Fibroblast of mammary gland (primary cell): ENCODE measurements around the gene CDKAL1.
A peak's percentile ranks its signal among the peaks of the same experiment; 100 is the strongest.

ENCODE experiments used
- DNase-seq: peaks from one replicate; pipeline ENCODE4 v3.0.0-alpha.2; 2010; ENCODE audit warnings: low read depth
- H3K4me3 ChIP-seq: 2 replicates; pipeline ENCODE4 v1.5.1; 2011; ENCODE audit warnings: low read depth, mild to moderate bottlenecking, low read length, moderate library complexity; ENCODE audit not compliant: control insufficient read depth
- CTCF ChIP-seq: conservative IDR thresholded peaks from 2 replicates; pipeline ENCODE4 v1.5.1; 2011; ENCODE audit warnings: low read depth, low read length, inconsistent platforms; ENCODE audit not compliant: control insufficient read depth, insufficient read depth

Gene CDKAL1

DNA sequence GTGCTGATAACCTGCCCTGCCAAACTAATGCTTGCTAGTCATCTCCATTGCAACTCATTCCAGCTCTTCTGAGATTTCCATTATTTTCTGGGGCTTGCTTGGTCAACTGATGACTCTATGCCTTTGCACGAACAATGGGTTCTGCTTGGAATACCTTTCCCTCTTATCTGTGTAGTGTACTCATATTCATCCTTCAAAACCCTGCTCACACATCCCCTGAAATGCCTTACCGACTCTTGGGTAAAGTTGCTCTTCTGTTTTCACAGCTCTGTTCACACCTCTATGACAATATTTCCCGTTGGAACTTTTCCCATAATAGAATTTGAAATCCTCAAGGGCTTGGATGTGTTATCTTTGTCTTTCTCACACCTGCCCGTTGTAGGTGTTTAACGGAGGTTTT, 728.2 kb downstream of the CDKAL1 start:
- TF ChIP-seq CTCF, result no peak
- no peak overlapping the region for H3K4me3 ChIP-seq
- DNase-seq, result no peak

GRCh38 chr6:21263531-21264287, 729.5 kb downstream of the CDKAL1 start:
- TF ChIP-seq CTCF, result no peak
- peak; percentile 49 for DNase-seq
- no peak overlapping the region for H3K4me3 ChIP-seq

- DNase-seq, result no peak
- no peak overlapping the region for H3K4me3 ChIP-seq
- no peak for TF ChIP-seq CTCF
These were observed 730.2 kb downstream of the CDKAL1 start for GRCh38 chr6:21264288-21265033.

DNA sequence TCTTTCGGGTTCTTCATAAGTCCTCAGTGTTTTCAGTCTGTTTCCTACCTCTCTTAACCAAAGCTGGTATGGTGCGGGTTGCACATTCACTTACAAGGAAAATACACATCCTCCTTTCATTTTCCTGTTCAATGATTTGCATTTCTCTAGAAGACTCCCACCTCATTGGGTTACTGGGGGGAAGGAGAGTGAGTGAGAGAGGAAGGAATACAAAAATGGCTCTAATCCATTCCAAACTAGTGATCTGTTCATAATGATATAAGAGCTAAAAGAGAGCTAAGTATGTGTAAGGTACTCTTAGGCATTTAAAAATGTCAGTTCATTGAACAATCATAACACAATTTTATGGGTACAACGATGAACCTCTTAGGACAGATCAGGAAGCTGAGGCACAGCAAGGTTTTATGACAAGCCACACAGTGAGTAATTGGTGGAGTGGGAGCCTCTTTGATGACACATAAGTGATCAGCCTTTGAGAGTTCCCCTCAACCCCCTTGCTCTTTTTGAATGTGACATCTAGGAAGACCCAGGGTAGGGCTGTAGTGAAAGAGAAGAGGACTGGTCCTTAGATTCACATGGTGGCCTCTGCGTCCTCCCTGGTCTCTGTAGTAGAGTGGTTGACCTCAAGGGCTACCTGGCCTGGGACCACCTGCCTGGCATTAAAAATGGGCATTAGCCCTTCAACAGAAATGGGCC, 730.9 kb downstream of the CDKAL1 start:
- TF ChIP-seq CTCF, result no peak
- no peak overlapping the region for H3K4me3 ChIP-seq
- DNase-seq, result peak; percentile 13

DNA sequence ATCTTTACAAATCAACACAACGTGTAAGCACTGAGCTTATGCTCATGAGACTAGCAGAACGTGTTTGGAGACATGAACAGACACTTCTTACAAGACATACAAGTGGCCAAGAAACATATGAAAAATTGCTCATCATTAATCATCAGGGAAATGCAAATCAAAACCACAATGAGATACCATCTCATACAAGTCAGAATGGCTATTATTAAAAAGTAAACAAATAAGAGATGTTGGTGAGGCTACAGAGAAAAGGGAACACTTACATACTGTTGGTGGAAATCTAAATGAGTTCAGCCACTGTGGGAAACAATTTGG, 731.4 kb downstream of the CDKAL1 start:
- no peak overlapping the region for H3K4me3 ChIP-seq
- TF ChIP-seq CTCF, result no peak

GRCh38 chr6:21270636-21271201, 736.5 kb downstream of the CDKAL1 start:
- TF ChIP-seq CTCF, result no peak
- DNase-seq, result no peak
- H3K4me3 ChIP-seq, result no peak overlapping the region

More for the DNA sequence above, 731.4 kb downstream of the CDKAL1 start:
- DNase-seq, result peak; percentile 72
